NCI-H524 (cell line): ENCODE results near the gene PTBP1.

Source experiments
- DNase-seq, 2 experiments: peaks; one replicate each; lab custom pipeline; 2025; lab: John Stamatoyannopoulos, UW

Gene PTBP1

DNA sequence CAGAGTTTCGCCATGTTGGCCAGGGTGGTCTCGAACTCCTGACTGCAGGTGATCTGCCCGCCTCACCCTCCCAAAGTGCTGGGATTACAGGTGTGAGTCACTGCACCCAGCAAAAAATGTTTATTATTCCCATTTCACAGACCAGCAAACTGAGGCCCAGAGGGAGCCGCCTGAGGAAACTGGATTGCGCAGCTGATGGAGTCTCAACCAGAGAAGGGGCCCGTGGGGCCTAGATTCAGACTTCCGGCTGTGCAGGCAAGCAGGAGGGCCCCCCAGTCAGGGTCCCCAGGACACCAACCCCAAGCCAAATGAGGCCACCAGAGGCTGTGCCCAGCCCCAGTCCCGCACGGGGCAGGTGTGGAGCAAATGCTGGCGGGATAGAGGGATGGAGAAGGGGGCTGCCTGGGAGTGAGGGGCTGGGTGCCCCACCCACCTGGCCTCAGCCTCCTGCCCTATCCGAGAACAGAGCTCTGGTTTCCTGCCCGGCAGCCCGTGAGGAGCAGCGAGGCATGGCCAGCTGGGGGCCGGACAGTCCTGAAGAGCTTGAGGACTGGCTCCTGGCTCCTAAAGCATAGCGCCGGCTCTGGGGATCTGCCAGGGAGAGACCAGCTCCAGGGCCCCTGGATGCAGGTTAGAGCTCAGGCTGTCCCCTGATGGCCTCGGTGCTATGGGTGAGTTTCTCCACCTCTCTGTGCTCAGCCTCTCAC, 24.4 kb upstream of the PTBP1 start:
- peak in 1 of 2 experiments; percentile 17 for DNase-seq

DNA sequence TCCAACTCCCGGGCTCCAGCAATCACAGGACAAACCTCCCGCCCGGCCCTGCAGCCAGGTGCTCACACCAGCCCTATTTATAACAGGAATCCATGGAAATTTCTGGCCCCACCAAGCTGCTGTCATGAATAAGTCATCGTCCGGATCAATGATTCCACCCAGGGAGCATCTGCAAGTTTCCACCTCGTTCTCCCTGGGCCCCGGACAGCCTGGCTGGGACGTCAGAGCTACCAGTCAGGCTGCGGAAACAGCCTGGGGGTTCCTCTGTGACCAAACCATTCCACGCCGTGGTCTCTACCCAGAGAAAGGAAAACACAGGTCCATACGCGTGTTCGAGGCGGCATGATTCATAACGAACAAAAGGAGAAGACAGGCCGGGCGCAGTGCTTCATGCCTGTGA, 20.7 kb upstream of the PTBP1 start:
- no peak for DNase-seq

DNA sequence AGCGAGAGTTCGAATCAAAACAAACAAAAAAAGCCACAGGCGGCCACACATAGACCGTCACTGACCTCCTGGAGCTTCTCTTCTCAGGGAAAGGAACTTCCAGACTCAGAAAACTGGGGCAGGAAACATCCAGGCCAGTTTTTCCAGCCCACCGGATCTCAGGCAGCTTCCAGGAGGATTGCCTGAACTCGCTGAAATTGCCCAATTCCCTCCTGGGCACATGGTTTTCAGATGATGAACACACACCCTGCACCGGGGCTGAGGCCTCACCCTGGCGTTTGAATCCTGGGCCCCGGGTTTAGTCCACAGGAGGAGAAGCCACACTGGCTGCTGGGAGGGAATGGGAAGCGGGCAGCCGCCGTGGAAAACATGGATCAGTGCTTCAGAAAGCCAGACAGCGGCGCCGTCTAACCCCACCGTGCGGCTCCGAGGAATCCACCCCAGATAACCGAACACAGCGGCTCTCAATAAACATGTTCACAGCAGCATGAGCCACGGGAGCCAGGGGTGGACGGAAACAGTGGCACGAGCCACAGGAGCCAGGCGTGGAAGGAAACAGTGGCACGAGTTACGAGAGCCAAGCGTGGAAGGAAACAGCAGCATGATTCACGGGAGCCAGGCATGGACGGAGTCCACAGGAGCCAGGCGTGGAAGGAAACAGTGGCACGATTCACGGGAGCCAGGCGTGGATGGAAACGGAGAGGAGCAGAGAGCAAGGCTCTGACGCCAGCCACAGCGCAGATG, 18.2 kb upstream of the PTBP1 start:
- DNase-seq: peak in 1 of 2 experiments; percentile 41

DNA sequence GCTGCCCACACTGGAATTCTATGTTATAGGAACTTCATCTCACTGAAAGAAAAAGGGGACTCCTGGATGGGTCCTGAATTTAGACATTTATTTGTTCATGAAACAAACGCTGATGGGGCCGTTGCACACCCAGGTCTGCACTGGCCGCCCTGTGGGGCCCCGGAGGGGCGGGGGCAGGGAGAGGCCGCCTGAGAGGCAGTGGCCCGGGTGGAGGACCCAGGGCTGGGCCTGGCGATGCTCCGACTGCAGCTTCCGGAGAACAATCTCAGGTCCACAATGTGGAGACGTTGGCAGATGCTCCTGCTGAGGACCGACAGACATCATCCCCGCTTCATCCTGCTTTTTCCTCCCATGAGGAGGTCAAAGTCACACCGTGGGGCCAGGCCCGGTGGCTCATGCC, 16.3 kb upstream of the PTBP1 start:
- no peak for DNase-seq

DNA sequence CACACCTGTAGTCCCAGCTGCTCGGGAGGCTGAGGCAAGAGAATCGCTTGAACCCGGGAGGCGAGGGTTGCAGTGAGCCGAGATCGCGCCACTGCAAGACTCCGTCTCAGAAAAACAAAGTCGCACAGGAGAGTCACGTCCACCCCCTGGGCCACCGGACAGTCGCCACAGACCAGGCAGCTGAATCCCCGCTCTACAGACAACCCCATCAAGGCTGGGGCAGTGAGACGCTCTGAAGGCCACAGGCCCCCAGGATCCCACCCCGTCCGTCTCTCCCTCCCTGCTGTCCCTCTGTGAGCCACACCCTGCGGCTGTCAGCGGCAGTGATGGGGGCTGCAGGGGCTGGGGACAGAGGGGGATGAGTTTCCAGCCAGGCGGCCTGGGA, 15.5 kb upstream of the PTBP1 start:
- DNase-seq: no peak

DNA sequence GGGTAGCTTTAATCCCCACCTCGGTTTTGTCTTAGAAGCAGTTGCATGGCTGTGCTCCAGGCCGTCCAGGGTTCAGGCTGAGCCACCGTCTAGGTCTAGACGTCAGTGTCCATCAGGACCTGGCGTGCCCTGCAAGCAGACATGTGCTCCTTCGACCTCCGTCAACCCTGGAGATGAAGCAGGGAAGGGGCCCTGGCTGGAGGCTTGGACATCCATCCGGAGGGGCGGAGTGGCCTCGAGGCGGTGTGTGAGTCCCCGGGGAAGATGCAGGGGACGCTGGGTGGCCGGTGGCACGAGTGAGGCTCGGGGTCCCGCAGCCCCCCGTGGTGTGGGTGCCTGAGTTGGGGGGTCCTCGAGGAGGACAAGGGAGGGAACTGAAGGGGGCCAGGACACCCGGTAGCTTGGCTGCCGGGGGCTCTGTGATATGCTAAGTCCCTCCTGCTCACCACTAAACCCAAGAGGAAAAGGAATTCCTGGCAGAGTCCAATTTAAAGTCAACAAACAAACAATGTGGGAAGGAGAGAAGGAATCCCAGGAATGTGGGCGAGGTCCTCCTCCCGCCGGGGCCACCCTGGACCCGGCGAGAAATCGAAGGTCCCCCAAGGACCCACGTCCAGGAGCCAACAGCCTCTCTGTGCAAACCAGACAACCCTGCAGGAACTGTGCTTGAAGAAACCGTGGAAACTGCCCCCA, 14.9 kb upstream of the PTBP1 start:
- no peak for DNase-seq

DNA sequence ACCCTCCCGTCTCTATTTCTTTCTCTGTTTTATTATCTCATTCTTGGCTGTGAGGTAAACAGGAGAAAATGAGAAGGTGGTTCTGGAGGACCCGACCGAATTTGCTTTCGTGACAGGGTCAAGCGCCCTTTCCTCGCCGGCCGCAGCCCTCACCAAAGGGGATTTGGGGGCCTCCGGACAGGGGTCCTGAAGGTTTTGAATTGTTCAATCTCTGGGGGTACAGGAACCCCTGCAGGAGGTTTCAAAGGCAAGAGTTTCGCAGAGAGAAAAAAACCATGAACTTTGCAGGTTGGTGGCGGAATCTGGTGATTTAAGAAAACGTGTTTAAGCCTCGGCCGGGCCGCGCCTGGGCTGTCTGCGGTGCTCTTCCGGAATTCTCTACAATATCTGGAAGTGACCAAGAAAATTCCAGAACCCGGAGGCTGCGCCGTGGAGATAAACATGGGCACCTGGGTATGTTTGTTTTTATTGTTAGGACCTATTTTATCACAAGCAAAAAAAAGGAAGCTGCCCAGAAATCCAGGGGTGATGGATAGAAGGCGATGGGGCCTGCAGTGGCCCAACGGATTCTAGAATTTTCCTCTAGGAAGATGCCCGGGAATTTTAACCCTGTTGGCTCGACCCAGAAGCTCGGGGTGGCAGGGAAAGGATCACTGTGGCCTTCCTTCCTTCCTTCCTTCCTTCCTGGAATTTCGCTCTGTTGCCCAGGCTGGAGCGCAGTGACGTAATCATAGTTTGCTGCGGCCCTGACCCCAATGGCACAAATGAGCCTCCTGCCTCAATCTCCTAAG, 14.2 kb upstream of the PTBP1 start:
- no peak for DNase-seq

DNA sequence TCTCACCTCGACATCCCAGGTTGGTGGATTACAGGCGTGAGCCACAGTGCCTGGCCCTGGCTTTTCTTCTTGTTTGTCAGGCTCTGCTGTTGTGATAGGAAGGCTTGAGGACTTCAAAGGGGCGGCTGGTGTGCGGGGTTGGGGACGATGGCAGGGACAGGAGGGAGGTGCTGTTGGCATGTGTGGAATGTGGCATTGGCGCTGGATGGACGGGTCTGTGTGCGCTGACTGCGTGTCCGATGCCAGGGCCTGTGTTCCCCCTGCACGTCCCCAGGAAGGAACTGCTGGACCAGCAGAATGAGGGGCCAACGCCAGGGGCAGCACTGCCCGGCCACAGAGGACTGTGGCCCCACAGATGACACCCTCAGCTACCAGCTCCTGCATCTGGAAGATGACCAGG, 12.7 kb upstream of the PTBP1 start:
- no peak for DNase-seq

DNA sequence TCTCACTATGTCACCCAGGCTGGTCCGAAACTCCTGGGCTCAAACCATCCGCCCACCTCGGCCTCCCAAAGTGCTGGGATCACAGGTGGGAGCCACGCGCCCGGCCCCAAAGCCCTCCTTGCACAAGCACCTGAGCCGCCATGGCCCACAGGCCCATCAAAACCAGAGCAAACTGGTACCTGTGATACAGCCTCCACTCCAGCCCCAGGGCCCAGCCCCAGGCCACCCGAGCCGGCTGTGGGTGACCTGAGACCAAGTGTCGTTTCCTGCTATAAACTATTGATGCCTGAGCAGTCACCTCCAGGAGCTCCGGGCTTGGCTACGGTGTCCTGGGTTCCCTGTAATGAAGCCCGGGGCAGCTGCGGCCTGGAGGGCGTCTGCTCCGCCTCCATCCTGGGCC, 9.7 kb upstream of the PTBP1 start:
- no peak for DNase-seq

DNA sequence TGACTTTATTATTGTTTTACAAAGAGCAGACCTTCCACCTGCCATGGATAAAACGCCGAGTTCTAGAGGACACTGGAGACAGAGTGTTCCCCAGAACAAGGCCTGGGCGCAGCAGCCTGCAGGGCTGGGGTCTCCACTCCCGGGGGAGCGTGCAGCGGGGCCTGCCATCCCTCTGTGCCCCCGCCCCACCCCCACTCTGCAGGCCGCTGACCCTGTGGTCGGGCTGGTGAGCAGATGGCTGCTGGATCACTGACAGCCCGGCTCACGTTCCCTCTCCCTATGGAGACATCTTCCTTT, 8.6 kb upstream of the PTBP1 start:
- no peak for DNase-seq

DNA sequence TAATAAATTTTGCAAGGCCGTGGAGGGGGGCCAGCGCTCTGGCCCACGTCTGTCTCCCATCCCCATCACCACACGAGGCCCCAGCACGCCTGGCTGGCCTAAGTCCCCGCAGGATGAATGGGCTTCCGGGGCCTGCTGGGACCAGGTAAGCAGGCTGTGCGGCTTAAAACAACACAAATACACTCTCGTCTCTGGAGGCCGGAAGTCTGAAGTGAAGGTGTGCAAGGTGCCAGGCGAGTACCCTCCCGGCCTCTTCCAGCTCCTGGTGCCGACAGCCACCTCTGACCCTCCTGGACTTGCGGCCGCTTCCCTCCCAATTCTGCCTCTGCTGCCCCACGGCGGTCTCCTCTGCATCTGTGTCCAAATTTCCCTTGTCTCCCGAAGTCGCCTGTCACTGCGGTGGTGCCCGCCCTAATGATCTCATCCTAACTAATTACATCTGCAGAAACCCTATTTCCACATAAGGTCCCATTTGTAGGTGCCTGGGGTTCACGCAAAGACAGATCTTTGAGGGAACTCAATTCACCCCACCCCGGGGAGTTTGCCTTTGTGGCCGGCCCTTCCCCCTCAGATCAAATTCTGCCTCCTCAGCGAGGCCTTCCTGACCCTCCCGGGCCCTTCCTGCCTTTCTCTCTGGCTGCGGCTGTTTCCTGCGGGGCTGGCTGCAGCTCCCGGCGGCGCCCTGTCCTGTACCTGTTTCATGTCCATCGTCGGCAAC, 8.1 kb upstream of the PTBP1 start:
- peak; percentile 27 to 66 for DNase-seq

DNA sequence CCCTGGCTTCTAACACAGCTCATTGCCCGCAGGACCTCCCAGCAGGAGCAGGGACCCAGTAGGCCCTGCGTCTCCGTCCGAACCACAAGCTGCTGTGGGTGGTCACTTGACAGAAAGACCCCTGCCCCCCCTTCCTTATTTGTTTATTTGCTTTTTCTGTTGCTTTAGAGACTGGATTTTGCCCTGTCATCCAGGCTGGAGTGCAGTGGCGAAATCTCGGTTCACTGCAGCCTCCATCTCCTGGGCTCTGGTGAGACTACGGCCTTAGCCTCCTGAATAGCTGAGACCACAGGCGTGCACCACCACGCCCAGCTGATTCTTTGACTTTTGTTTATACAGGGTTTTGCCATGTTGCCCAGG, 7.6 kb upstream of the PTBP1 start:
- DNase-seq: no peak

DNA sequence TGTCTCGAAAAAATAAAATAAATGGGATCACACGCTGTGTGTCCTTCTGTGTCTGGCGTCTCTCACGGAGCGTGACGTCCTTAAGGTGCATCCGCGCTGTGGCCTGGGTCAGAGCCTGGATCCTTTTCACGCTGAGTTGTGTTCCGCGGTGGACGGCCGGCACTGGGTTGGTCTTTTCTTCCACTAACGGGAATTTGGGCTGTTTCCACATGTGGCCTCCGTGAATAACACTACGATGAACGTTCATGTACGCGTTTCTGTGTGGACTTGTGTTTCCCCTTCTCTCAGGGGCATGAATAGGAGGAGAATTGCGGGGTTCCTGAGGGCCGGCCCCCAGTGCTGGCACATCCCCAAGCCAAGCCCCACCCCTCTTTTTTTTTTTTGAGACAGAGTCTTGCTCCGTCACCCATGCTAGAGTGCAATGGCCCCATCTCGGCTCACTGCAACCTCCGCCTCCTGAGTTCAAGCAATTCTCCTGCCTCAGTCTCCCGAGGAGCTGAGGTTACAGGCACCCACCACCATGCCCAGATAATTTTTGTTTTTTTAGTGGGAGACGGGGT, 6.2 kb upstream of the PTBP1 start:
- no peak for DNase-seq

DNA sequence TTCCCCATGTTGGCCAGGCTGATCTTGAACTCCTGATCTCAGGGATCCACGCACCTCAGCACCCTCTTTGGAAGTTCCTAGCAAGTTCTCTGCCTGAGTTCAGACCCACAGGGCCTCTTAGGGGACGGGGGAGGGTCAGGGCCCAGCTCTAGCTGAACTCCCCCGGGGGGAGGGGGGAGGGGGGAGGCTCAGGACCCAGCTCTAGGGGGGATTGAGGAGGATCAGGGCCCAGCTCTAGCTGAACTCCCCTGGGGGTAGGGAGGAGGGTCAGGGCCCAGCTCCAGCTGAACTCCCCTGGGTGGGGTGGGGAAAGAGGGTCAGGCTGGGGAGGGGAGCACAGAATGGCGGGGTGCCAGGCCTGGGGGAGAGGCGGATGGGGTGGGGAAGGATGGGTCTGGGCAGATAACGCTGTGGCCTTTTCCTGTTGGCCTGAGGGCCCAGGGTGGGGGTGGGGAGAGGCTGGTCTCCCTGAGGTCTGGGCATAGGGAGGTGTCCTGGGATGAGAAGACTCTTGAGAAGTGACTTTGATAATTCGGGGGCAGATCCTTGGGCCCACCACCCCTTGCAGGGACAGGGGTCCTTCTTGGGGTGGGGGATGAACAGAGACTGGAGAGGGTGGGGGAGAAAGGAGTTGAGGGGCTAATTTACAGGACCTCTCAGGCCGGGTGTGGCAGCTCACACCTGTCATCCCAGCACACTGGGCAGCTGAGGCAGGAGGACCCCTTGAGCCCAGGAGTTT, 5.5 kb upstream of the PTBP1 start:
- DNase-seq: no peak

DNA sequence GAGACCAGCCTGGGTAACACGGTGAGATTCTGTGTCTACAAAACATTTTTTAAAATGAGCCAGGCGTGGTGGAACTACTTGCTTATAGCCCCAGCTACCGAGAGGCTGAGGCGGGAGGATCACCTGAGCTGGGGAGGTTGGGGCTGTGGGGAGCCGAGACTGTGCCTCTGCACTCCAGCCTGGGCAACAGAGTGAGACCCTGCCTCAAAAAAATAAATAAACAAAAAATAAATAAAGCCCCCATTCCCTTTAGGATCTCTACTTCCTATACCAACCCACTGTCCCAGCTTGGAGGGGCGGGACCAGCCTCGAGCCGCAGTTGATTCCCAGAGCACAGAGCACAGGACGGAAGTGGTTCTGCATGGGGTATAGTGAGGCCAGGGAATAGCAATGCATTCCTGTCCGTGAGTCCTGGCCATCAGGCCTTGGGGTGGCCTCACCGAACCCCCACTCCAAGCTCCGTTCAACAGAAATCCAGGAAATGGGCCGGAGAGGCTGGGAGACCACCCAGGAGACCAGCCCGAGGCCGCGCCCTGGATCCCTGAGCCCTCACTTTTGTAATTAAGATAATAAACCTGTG, 4.9 kb upstream of the PTBP1 start:
- DNase-seq: no peak

DNA sequence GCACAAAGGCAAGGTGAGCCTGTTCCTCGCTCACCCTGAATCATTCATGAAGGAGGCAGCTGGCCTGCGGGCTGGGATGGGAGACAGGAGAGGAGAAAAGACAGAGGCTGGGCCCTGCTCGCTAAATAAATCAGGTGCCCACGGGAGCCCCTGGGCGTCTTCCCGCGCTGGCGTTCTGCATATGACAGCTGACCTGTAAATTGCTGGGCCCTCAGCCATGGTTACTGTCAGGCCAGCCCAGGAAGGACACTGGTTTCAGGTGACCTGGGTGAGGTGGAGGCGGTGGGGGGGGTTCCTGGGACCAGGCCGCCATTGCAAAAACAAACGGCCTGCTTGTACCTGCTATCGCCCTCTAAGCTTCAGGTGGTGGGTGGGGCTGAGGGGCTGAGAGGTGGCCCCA, 3.4 kb upstream of the PTBP1 start:
- no peak for DNase-seq

DNA sequence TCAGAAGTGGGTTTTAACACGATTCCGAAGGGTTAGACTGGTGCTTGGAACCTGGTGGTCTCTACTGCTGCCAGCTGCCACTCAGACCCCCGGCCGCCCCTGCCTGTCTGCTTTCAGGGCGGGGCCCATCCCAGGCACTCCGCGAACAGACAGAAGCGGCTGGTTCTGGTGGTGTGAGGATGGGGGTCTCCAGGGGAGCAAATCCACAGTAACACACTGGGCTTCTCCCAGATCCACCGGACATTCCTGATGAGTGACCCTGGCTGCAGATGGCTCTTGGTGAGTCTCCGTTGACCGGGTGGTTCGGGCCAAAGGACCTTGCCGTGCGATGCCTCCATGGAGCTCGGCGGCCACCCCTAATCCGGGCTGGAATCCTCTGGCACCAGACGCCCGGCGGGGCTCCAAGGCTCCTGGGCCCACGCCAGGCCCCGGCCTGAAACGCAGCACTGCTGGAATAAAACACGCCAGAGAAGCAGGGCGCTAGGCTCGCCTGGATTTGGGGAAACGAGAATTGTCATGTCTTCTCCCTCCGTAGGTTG, 2.1 kb upstream of the PTBP1 start:
- no peak for DNase-seq

DNA sequence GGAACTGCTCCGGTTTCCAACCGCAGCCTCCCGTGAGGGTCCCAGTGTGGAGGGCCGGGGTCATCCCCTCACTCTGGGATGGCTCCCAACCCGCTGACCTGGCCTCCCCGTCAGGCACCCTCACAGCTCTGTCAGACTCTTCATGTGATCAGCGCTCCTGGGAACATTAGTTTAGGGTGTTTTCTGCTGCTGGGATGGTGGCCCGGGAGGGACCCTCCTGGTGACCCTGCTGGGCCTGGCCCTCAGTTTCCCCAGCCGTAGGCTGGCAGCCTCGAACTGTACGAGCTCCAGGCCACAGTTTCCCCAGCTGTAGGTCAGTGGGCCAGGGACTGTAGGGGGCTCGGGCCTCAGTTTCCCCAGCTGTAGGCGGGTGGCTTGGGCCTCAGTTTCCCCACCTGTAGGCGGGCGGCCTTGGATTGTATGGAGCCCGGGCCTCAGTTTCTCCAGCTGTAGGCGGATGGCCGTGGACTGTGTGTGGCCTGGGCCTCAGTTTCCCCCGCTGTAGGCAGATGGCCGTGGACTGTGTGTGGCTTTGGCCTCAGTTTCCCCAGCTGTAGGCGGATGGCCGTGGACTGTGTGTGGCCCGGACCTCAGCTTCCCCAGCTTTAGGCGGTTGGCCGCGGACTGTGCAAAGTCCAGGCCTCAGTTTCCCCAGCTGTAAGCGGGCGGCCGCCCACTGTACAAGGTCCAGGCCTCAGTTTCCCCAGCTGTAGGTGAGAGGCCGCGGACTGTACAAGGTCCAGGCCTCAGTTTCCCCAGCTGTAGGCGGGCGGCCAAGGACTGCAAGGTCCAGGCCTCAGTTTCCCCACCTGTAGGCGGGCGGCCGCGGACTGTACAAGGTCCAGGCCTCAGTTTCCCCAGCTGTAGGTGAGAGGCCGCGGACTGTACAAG, 1.3 kb upstream of the PTBP1 start:
- no peak for DNase-seq
